NCI-H1436 treated with DMSO at 0.1 percent for 48 hours (cell line): ENCODE measurements around the gene FOXO1.

Experiments
- DNase-seq: peaks from one replicate; lab custom pipeline; 2025; lab: John Stamatoyannopoulos, UW

The FOXO1 gene

GRCh38 chr13:40578055-40578454 lies 88.4 kb downstream of the FOXO1 start:
- no peak for DNase-seq

- no peak for DNase-seq
These were observed 90.1 kb downstream of the FOXO1 start for GRCh38 chr13:40576369-40576768.

DNA sequence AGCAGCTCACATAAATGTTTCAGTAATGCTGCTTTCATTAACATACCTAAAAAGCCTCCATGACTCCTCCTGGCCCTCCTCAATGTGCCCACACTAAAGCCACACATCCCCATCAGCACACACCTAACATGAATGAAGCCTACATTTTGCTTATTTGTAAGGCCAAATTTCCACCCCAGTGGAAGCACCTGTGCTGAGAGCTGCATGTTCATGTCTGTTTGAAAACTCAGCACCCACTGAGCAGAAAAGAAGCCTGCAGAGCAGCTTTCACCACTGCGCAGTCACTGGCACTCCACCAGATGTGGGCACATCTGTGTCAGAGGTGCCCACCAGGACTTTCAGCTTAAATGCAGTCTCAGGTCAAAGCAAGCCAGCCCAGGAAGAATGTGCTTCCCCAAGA lies 93.5 kb downstream of the FOXO1 start:
- DNase-seq = no peak

DNA sequence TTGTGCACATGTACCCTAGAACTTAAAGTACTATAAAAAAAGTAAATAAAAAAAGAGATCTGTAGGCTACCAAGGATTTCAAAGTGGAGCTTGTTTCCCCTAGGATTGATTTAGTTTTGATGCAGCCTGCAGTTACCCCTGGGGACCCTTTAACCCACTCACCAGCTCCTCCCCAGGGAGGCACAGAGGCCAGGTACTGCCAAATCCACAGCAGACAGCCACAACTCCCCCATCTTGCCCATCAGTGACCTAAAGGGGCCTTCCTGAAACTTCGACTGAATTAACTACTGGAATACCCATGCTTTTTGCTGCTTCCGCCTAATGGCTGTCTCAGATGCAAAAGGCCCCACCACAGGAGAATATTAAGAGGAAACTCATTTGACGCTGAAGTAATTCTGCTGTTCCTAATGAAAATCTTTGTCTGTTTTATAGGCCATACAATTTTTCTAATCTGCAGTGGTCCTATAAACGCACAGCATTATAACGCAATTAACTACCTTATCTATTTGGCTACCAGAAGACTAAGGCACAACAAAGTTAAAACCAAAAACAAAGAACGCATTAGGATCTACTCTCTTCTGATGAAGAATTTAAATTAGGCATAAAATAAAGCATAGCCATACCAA lies 95.0 kb downstream of the FOXO1 start:
- no peak for DNase-seq

DNA sequence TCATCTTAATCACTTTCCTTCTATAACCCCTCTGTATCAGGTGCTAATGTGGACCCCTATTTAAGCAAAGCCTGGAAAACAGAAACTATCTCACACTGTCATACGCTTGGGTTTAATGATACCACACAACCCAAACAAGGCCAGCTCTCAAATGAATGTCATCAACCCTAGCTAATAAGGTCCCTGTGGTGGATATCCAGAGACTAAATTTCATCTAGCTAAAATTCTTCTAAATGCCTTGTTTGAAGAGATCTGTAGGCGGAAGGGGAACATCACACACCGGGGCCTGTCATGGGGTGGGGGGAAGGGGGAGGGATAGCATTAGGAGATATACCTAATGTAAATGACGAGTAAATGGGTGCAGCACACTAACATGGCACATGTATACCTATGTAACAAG lies 95.5 kb downstream of the FOXO1 start:
- no peak for DNase-seq

GRCh38 chr13:40569024-40569350 lies 97.5 kb downstream of the FOXO1 start:
- no peak for DNase-seq

- no peak for DNase-seq
These were observed 98.0 kb downstream of the FOXO1 start for GRCh38 chr13:40568246-40569023.

DNA sequence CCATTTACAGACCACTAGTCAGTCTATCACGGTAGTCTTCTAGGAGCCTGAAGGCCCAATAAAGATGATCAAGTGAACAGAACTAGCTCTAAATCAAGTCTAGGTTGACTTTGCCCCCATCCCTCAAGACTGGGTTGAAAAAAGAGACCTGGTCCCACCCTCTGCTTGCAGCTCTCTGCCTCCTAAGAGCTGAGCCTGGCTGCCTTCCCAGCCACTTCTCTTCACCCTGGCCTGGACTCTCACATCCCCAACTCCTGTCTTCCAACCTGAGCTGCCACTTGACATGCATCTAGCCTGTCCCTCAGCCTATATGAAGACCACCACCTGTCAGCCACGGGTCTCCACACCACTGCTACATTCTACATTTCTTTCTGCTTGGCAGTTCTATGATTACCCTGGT lies 99.6 kb downstream of the FOXO1 start:
- no peak for DNase-seq

- no peak for DNase-seq
These were observed 100.9 kb downstream of the FOXO1 start for GRCh38 chr13:40565282-40566148.

DNA sequence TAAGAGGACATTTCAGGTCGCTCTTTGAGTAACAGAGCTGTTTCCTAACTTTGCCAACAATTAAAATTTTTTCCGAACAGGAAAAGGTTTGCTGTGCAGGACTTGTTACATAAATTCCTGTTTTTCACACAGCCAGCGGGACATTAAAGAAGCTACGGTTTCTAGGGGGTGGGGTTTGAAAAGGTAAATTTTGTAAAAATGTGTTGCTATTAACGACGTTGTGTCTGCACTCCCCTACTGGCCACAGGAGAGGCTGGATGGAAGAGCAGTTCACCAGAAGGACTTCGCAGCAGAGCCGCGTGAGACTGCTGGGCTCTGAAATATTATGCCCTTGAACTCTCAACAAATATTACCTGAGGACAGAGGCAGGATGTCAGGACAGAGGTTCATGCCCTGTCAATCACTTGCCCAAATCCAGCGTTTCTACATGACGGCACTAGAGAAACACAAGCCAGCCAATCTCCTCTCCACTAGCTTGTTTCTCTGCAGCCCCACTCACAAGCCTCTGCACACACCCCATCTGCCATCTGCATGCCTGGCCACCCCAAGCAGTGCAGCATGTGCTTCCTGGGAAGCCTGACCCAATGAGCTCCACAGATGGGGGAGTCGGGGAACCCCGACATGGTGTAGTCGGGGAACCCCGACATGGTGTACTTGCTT lies 102.0 kb downstream of the FOXO1 start:
- DNase-seq = no peak

GRCh38 chr13:40563350-40564125 lies 102.9 kb downstream of the FOXO1 start:
- DNase-seq = no peak

- DNase-seq = no peak
These were observed 103.5 kb downstream of the FOXO1 start for GRCh38 chr13:40562975-40563349.

DNA sequence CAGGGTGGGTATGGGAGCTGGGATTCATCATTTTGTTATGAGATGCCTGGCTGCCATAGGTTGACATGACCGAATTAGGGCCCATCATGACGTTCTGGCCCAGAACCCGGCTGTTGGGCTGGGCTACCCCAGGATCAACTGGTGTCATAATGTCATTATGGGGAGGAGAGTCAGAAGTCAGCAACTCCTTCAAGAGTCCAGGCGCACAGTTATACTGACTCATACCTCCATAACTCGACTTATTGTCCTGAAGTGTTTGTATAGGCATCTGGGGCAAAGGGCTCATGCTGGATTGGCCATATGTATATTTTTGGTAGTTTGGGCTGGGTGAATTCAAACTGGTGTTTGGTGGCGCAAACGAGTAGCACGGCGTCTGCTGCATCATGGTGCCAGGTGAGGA lies 106.5 kb downstream of the FOXO1 start:
- no peak for DNase-seq

DNA sequence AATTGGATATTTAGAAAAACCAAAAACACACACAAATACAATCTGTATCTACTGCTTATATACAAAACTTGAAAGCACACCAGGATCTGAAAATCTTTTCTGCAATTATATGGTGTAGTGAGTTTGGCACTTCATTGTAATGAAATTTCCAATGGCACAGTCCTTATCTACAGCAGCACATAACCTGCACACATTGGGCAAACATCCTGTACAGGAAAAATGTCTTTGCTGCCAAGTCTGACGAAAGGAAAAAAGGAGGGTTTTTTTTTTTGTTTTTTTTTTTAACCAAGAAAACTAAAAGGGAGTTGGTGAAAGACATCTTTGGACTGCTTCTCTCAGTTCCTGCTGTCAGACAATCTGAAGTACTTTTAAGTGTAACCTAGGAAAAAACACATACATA lies 107.8 kb downstream of the FOXO1 start:
- DNase-seq = no peak

DNA sequence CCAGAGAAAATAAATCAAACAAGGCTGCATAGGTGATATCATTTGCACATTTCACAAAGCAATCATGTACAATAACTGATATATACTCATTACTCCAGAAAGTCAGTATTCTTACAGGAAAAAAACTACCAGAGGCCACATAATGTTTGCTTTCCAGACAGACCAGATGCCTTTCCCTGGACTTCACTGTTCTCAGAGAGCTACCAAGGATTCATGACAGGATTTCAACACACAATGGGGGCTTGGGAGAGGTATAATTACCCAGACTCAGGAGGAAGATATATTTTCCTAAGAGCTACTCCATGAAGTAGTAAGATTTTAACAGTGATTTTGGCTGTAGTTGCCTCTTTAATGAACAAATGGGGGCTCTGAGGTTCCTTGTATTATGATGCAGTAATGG lies 110.0 kb downstream of the FOXO1 start:
- no peak for DNase-seq

DNA sequence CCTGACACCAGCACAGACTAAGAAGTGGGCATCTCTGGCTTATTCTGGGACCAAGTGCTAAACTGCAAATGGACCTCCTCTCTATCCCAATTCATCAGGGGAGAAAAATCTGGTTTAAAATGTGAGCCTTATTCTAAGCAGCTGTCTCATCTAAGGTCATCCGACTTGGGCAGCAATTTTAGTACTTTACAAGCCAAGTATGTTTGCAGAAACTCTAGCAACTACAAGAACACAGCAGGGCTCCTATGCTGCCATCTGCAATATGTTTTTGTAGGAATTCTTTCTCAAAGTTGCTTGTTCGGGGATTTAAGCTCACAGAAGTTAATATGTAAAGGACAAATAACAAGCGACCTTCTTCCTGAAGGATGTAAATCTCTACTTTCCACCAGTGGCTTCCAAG lies 113.1 kb downstream of the FOXO1 start:
- no peak for DNase-seq

GRCh38 chr13:40552895-40553294 lies 113.5 kb downstream of the FOXO1 start:
- no peak for DNase-seq

DNA sequence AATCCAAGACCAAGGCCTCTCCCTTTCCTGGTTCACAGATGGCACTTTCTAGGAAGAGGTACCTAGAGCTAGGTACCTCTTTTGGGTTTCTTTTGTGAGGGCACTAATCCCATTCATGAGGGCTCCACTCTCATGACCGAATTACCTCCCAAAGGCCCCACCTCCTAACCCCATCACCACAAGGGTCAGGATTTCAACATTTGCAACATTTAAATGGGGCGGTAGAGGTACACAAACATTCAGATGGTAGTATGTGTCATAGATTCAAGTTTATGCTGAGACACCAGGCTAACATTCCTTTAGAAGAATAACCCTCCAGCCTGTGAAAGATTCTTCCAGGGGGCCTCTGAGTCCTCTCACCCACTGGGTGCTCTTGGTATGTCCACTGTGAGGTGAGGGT lies 116.3 kb downstream of the FOXO1 start:
- no peak for DNase-seq

DNA sequence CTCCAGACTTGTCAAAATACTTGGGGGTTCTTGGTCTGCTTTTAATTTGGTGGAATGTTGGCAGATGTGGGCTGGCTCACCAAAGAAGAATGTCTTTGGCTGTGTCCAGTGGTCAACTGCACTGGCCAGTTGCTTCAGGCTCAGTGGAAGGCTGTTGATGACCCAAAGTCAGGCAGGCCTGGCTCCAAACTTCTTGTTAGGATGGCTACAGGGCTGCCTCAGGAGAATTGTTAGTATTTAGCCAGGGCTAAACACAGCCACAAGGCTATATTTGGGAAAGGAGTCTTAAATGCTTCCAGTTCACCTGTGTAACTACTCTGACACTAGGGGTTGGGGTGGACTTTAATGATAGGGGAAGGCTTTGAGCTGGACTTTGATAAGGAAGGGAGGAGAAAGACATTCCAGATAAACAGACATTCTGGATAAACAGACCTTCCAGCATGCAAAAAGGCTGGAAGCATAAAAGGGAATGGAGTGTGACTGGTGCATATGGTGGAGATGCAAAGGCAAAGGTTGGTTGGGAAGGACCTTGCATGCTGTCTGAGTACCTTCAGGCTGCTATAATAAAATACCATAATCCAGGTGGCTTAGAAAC lies 116.8 kb downstream of the FOXO1 start:
- no peak for DNase-seq

- DNase-seq = no peak
These were observed 118.7 kb downstream of the FOXO1 start for GRCh38 chr13:40547591-40548315.

DNA sequence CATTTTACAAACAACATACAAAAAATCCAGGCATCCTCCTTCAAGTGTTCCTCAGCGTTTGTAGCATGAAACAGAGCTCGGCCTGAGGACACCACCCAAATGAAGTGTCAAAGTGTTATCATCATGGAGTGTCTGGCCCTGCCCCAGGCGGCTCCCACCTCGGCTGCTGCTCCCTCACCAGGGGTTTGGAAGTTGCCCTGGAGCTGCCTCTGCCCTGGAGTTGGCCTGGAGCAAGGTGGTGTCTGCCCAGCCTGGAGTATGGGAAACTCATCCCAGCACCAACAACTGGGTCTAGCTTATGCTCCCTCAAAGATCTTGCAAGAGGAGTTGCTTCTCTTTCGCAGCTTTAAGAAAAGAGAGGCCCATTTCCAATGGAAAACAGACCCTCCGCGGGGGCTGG lies 120.4 kb downstream of the FOXO1 start:
- no peak for DNase-seq
